ENCODE measurements around the gene BTBD17. TPM values are rescaled to one million over a fixed set of nuclear protein-coding genes. Genes with fewer than 3 reads are reported as not detected.

Gene BTBD17
- total RNA-seq, 4 donors from 2014 or later = not detected

DNA sequence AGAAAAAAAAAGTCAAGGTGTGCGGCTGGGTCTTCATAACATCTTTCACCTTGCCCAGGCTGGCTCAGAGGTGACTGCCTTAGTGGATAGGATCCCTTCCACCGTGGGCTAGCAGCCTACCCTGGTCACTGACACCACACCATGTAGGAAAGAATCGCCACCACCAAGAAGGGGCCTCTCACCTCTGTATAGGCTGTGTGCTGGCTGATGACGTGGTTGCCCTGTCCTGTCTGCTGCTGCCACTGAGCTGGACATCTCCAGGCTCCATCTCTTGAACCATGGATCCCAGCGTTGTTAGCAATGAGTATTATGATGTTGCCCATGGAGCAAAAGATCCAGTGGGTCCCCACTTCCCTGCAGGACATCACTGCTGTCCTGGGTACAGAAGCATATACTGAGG lies 5.5 kb upstream of the BTBD17 start, which contains the start of gene GPR142:
TSS of gene GPR142 (plus strand) at position 301 of the 400 bp plus-strand sequence. CDS start 2,035 bp downstream, outside the sequence.
- peaks cover 0 to 7% of the 10 kb centered on the region in 2 donors for H3K4me1 ChIP-seq
- DNase-seq (no peak), ATAC-seq (no peak)
- H3K9me3 ChIP-seq = no peaks in the 10 kb centered on the region
- in situ Hi-C loops (cut with MboI; ENCODE audit: low sequenced_read_pairs in 4 of 4) = loop anchor here (10.0 to 25.0 kb wide), 3 partner anchors 62 to 162 kb away; partner anchors contain the start of genes RPL38 (in 3 of the 4) and TTYH2 (in 1 of the 4)
- TF ChIP-seq, protein P1, sequence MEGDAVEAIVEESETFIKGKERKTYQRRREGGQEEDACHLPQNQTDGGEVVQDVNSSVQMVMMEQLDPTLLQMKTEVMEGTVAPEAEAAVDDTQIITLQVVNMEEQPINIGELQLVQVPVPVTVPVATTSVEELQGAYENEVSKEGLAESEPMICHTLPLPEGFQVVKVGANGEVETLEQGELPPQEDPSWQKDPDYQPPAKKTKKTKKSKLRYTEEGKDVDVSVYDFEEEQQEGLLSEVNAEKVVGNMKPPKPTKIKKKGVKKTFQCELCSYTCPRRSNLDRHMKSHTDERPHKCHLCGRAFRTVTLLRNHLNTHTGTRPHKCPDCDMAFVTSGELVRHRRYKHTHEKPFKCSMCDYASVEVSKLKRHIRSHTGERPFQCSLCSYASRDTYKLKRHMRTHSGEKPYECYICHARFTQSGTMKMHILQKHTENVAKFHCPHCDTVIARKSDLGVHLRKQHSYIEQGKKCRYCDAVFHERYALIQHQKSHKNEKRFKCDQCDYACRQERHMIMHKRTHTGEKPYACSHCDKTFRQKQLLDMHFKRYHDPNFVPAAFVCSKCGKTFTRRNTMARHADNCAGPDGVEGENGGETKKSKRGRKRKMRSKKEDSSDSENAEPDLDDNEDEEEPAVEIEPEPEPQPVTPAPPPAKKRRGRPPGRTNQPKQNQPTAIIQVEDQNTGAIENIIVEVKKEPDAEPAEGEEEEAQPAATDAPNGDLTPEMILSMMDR (IDR thresholded peaks at IDR 0.05 in 4 of 5, conservative IDR thresholded peaks at IDR 0.05 in 1 of 5) = no peak
- no peak for TF ChIP-seq POLR2A (IDR thresholded peaks at IDR 0.05)
- intact Hi-C loops (cut with DNase I; ENCODE audit: low total_unique reads) = loop anchor here (5.0 to 10.0 kb wide), 2 partner anchors 152 to 235 kb away; partner anchors contain the start of gene TTYH2
- H3K4me3 ChIP-seq = no peak within 1 kb of the TSS
- H3K36me3 ChIP-seq = no peaks in the 10 kb centered on the region
- no peak within 1 kb of the TSS for H3K27ac ChIP-seq
- H3K27me3 ChIP-seq = no peaks in the 10 kb centered on the region

DNA sequence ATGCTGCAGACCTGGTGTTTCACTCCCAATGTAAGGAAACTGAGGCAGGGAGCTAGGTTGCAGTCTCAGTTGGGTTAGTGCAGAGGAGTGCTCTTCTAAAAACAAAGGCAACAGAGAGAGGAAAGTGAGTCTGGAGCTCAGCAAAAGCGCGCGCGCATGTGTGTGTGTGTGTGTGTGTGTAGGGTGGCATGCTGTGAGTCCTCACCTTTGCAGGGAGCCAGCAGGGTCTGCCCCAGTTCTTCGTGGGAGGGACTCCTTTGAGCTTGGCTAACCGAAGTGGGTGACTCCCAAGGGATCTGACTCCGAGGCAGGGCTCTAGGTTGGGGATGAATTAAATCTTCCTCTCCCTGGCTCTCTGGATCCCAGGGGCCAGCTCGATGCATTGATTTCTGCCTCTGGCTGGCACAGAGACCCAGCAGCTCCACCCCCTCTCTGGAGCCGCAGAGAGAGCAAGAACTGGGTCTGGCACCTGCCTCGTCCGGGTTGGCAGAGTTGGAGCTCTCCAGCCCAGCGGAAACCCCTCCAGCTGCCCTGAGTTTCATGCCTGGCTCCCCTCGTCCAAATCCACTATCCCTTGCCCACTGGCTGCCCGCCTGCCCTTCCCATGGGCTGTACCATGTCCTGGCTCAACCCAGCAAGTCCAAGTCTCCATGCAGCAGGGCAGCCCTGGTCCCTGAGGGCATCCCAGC lies 1.3 kb upstream of the BTBD17 start:
- no peak for TF ChIP-seq POLR2A (IDR thresholded peaks at IDR 0.05)
- TF ChIP-seq, protein P1 (IDR thresholded peaks at IDR 0.05 in 4 of 5, conservative IDR thresholded peaks at IDR 0.05 in 1 of 5) = no peak
- H3K4me1 ChIP-seq = no peaks in the 10 kb centered on the region
- H3K9me3 ChIP-seq = no peaks in the 10 kb centered on the region
- peaks cover 25 to 32% (median 26%) of the 10 kb centered on the region in 3 donors for H3K27me3 ChIP-seq
- in situ Hi-C loops (cut with MboI; ENCODE audit: low sequenced_read_pairs in 4 of 4) = loop anchor here (10.0 to 25.0 kb wide), 3 partner anchors 58 to 158 kb away; partner anchors contain the start of genes RPL38 (in 3 of the 4) and TTYH2 (in 1 of the 4)
- no peak overlapping the region for H3K4me3 ChIP-seq
- ATAC-seq (no peak), DNase-seq (no peak)
- intact Hi-C loops (cut with DNase I; ENCODE audit: low total_unique reads) = loop anchor here (10.0 kb wide), 1 partner anchor 148 kb away; the partner anchor contains the start of gene TTYH2
- no peaks in the 10 kb centered on the region for H3K36me3 ChIP-seq
- H3K27ac ChIP-seq = no peak overlapping the region

DNA sequence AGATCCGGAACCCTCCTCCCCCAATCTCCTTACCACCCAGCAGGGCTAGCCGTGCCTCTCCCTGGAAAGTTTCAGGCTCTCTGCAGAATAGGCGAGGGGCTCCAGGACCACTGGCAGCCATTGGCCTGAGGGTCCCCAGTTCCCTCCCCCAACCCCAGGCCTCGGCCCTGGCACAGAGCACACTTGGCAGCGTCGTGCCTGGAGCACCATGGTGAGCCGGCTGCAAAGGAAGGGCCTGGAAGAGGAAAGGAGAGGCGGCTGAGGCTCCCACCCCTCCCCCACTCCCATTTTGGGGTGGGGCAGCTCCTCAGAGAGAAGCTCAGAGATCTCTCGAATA lies 369 bp upstream of the BTBD17 start:
- no peak for TF ChIP-seq POLR2A (IDR thresholded peaks at IDR 0.05)
- TF ChIP-seq, protein P1 (IDR thresholded peaks at IDR 0.05 in 4 of 5, conservative IDR thresholded peaks at IDR 0.05 in 1 of 5) = no peak
- no peaks in the 10 kb centered on the region for H3K4me1 ChIP-seq
- H3K36me3 ChIP-seq = no peaks in the 10 kb centered on the region
- no peak for ATAC-seq
- H3K27ac ChIP-seq = no peak overlapping the region
- no peak for DNase-seq
- H3K4me3 ChIP-seq = no peak overlapping the region
- intact Hi-C loops (cut with DNase I; ENCODE audit: low total_unique reads) = loop anchor here (10.0 kb wide), 1 partner anchor 147 kb away; the partner anchor contains the start of gene TTYH2
- H3K27me3 ChIP-seq = peaks cover 34 to 39% (median 35%) of the 10 kb centered on the region in 3 donors
- no peaks in the 10 kb centered on the region for H3K9me3 ChIP-seq
- in situ Hi-C loops (cut with MboI; ENCODE audit: low sequenced_read_pairs in 4 of 4) = loop anchor here (10.0 to 25.0 kb wide), 3 partner anchors 57 to 157 kb away; partner anchors contain the start of genes RPL38 (in 3 of the 4) and TTYH2 (in 1 of the 4)

DNA sequence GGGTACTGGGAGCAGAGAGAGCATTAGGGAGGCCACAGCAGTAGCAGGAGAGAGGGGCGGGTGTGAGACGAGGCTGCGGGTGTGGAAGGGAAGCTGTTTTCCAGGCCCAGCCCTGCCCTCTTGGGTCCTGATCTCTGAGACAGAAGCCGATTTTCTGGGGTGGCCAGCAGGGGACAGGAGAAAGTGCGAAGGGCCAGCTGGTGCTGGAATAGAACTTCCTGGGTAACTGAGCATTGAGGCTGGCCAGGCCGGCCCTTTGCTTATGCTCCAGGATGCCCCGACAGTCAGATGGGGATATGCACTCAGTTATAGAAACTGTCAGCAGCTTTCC lies 804 bp downstream of the BTBD17 start:
- intact Hi-C loops (cut with DNase I; ENCODE audit: low total_unique reads) (loop anchor here (1.0 to 10.0 kb wide), 2 partner anchors 60 to 146 kb away; partner anchors contain the start of gene TTYH2), in situ Hi-C loops (cut with MboI; ENCODE audit: low sequenced_read_pairs in 4 of 4) (loop anchor here (10.0 to 25.0 kb wide), 3 partner anchors 56 to 156 kb away; partner anchors contain the start of genes RPL38 (in 3 of the 4) and TTYH2 (in 1 of the 4))
- no peaks in the 10 kb centered on the region for H3K4me1 ChIP-seq
- peaks cover 41 to 47% (median 43%) of the 10 kb centered on the region in 3 donors for H3K27me3 ChIP-seq
- no peak for ATAC-seq
- H3K4me3 ChIP-seq = no peak overlapping the region
- no peak overlapping the region for H3K27ac ChIP-seq
- no peaks in the 10 kb centered on the region for H3K9me3 ChIP-seq
- TF ChIP-seq POLR2A (IDR thresholded peaks at IDR 0.05) = no peak
- TF ChIP-seq, protein P1 (IDR thresholded peaks at IDR 0.05 in 4 of 5, conservative IDR thresholded peaks at IDR 0.05 in 1 of 5) = no peak
- no peak for DNase-seq
- no peaks in the 10 kb centered on the region for H3K36me3 ChIP-seq

Data from gastrocnemius medialis (tissue), 4 donors.